ENCODE data around the gene CDCA3. TPM values are rescaled to one million over a fixed set of nuclear protein-coding genes. Genes with fewer than 3 reads are reported as not detected.

Gene CDCA3
- total RNA-seq, 4 donors from 2014 or later: 2.0 to 7.1 (median 2.9) TPM

- DNase-seq (ENCODE audit: low spot score in 2 of 2): peak in 1 of 2 donors; percentile 81
- TF ChIP-seq, protein P1, sequence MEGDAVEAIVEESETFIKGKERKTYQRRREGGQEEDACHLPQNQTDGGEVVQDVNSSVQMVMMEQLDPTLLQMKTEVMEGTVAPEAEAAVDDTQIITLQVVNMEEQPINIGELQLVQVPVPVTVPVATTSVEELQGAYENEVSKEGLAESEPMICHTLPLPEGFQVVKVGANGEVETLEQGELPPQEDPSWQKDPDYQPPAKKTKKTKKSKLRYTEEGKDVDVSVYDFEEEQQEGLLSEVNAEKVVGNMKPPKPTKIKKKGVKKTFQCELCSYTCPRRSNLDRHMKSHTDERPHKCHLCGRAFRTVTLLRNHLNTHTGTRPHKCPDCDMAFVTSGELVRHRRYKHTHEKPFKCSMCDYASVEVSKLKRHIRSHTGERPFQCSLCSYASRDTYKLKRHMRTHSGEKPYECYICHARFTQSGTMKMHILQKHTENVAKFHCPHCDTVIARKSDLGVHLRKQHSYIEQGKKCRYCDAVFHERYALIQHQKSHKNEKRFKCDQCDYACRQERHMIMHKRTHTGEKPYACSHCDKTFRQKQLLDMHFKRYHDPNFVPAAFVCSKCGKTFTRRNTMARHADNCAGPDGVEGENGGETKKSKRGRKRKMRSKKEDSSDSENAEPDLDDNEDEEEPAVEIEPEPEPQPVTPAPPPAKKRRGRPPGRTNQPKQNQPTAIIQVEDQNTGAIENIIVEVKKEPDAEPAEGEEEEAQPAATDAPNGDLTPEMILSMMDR (IDR thresholded peaks at IDR 0.05): no peak
- TF ChIP-seq POLR2A (IDR thresholded peaks at IDR 0.05): no peak
Observed at GRCh38 chr12:6826125-6826733, 24.9 kb downstream of the CDCA3 start.

DNA sequence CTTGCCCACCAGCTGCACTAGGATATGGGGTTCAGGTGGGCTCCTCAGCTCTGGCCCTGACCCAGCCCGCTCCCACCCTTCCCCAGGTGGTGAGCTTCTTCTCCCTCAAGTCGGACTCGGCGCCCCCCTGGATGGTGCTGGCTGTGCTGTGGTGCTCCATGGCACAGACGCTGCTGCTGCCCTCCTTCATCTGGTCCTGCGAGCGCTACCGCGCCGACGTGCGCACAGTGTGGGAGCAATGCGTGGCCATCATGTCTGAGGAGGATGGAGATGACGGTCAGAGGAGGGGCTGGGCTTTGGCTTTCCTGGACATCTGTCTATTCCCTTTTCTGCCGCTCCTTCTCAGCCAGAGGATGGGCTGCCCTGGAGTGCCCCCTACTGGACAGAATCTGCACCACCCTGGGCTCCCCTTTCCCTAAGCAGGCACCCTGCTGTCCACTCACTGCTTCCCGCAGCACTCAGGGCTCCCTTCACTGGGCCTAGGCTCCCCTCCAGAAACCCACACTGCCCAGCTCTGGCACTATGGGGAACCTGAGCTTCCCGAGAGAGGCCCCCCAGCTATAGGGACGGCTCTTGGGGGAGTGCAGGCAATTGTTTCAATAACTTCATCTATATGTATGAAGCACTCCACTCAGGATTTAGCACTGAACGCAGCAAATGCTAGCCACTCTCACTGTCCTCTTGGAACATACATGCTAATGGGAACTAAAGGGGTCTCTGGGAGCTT, 25.5 kb downstream of the CDCA3 start:
- TF ChIP-seq POLR2A (IDR thresholded peaks at IDR 0.05): no peak
- TF ChIP-seq, protein P1 (IDR thresholded peaks at IDR 0.05): peak in 1 of 3 donors; percentile 75
- peak; percentile 80 to 97 for DNase-seq (ENCODE audit: low spot score in 2 of 2)
- 5 to 7% methylated on average over 19 of the region's 19 CpGs for WGBS, 2 donors
- intact Hi-C loops (cut with DNase I; ENCODE audit: low total_unique reads): loop anchor here (5.0 kb wide), 1 partner anchor 208 kb away; no protein-coding TSS in a partner anchor
- H3K4me3 ChIP-seq (ENCODE audit: low read depth, poor library complexity, severe bottlenecking): no peak overlapping the region

More at GRCh38 chr12:6826125-6826733, 24.9 kb downstream of the CDCA3 start:
- 73 to 81% methylated on average over 17 of the region's 17 CpGs for WGBS, 2 donors
- H3K4me3 ChIP-seq (ENCODE audit: low read depth, poor library complexity, severe bottlenecking): no peak overlapping the region
- intact Hi-C loops (cut with DNase I; ENCODE audit: low total_unique reads): loop anchor here (5.0 kb wide), 1 partner anchor 209 kb away; no protein-coding TSS in a partner anchor

GRCh38 chr12:6824901-6825381, 26.1 kb downstream of the CDCA3 start:
- H3K4me3 ChIP-seq (ENCODE audit: low read depth, poor library complexity, severe bottlenecking): no peak overlapping the region
- 40 to 48% methylated on average over 12 of the region's 12 CpGs for WGBS, 2 donors
- no peak for TF ChIP-seq POLR2A (IDR thresholded peaks at IDR 0.05)
- TF ChIP-seq, protein P1 (IDR thresholded peaks at IDR 0.05): no peak
- intact Hi-C loops (cut with DNase I; ENCODE audit: low total_unique reads): loop anchor here (5.0 kb wide), 1 partner anchor 208 kb away; no protein-coding TSS in a partner anchor
- DNase-seq (ENCODE audit: low spot score in 2 of 2): no peak

DNA sequence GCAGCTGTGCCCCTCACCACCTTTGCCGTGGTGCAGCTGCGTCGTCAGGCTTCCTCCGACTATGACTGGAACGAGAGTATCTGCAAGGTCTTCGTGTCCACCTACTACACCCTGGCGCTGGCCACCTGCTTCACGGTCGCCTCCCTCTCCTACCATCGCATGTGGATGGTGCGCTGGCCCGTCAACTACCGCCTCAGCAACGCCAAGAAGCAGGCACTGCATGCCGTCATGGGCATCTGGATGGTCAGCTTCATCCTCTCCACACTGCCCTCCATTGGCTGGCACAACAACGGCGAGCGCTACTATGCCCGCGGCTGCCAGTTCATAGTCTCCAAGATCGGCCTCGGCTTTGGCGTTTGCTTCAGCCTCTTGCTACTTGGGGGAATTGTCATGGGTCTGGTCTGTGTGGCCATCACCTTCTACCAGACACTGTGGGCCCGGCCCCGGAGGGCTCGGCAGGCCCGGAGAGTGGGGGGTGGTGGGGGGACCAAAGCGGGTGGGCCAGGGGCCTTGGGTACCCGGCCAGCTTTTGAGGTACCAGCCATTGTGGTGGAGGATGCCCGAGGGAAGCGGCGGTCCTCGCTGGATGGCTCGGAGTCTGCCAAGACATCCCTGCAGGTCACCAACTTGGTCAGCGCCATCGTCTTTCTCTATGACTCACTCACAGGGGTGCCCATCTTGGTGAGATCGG, 26.9 kb downstream of the CDCA3 start:
- WGBS, 2 donors: 88 to 89% methylated on average over 37 of the region's 37 CpGs
- peak in 1 of 2 donors; percentile 81 for DNase-seq (ENCODE audit: low spot score in 2 of 2)
- intact Hi-C loops (cut with DNase I; ENCODE audit: low total_unique reads): no loop called here
- TF ChIP-seq, protein P1 (IDR thresholded peaks at IDR 0.05): no peak
- no peak for TF ChIP-seq POLR2A (IDR thresholded peaks at IDR 0.05)
- H3K4me3 ChIP-seq (ENCODE audit: low read depth, poor library complexity, severe bottlenecking): no peak overlapping the region

- no peak overlapping the region for H3K4me3 ChIP-seq (ENCODE audit: low read depth, poor library complexity, severe bottlenecking)
- 63 to 64% methylated on average over 4 to 9 of the region's 12 CpGs for WGBS, 2 donors
- TF ChIP-seq, protein P1 (IDR thresholded peaks at IDR 0.05): no peak
- no peak for TF ChIP-seq POLR2A (IDR thresholded peaks at IDR 0.05)
- no peak for DNase-seq (ENCODE audit: low spot score in 2 of 2)
- intact Hi-C loops (cut with DNase I; ENCODE audit: low total_unique reads): no loop called here
Observed at GRCh38 chr12:6823182-6824084, 27.7 kb downstream of the CDCA3 start.

All from lower leg skin (tissue), 4 donors.